ENCODE results near the gene MKLN1. TPM values are rescaled to one million over a fixed set of nuclear protein-coding genes. Genes with fewer than 3 reads are reported as not detected.

MKLN1 gene
- total RNA-seq, 3 donors from 2014 or later (not counting 1 experiment from before 2014, with no cell fraction given), result 59.1 to 79.6 (median 65.0) TPM

- Mint-ChIP-seq H3K36me3 (no peaks in the 10 kb centered on the region), H3K27me3 (ENCODE audit: low read depth in 2 of 2) (no peaks in the 10 kb centered on the region), H3K27ac (no peak overlapping the region), H3K9me3 (no peaks in the 10 kb centered on the region), H3K4me3 (no peak overlapping the region), H3K4me1 (peaks cover 37% of the 10 kb centered on the region in 2 donors)
- Histone ChIP-seq H3K4me3 (ENCODE audit: low read length) (no peak overlapping the region), H3K36me3 (ENCODE audit: control insufficient read depth, insufficient read depth, low read length) (peaks cover 2% of the 10 kb centered on the region), H3K9me3 (ENCODE audit: control insufficient read depth, insufficient read depth, low read length) (no peaks in the 10 kb centered on the region), H3K27me3 (ENCODE audit: control insufficient read depth, insufficient read depth, low read length) (no peaks in the 10 kb centered on the region), H3K27ac (ENCODE audit: low read length) (no peak overlapping the region), H3K4me1 (ENCODE audit: control insufficient read depth, insufficient read depth, low read length) (no peaks in the 10 kb centered on the region)
- WGBS (ENCODE audit: insufficient coverage), result no CpG with 5 or more reads among the region's 1 CpG
- no peak for ATAC-seq
- TF ChIP-seq CTCF (IDR thresholded peaks at IDR 0.05), result no peak
- intact Hi-C loops (cut with micrococcal nuclease), result no loop called here
- no peak for DNase-seq
These were observed 60.5 kb downstream of the MKLN1 start for GRCh38 chr7:131388126-131388525.

GRCh38 chr7:131390275-131390674, 62.6 kb downstream of the MKLN1 start:
- TF ChIP-seq CTCF (IDR thresholded peaks at IDR 0.05), result no peak
- intact Hi-C loops (cut with micrococcal nuclease), result no loop called here
- no CpG with 5 or more reads among the region's 1 CpG for WGBS (ENCODE audit: insufficient coverage)

GRCh38 chr7:131391145-131391544, 63.5 kb downstream of the MKLN1 start:
- no peak overlapping the region for H3K27ac Mint-ChIP-seq
- intact Hi-C loops (cut with micrococcal nuclease), result no loop called here
- H3K4me3 ChIP-seq (ENCODE audit: low read length), result no peak overlapping the region

More at GRCh38 chr7:131390275-131390674, 62.6 kb downstream of the MKLN1 start:
- H3K27ac ChIP-seq (ENCODE audit: low read length), result no peak overlapping the region
- H3K36me3 Mint-ChIP-seq, result no peaks in the 10 kb centered on the region
- peaks cover 2% of the 10 kb centered on the region for H3K36me3 ChIP-seq (ENCODE audit: control insufficient read depth, insufficient read depth, low read length)
- no peak overlapping the region for H3K4me3 Mint-ChIP-seq
- H3K4me1 ChIP-seq (ENCODE audit: control insufficient read depth, insufficient read depth, low read length), result no peaks in the 10 kb centered on the region
- no peaks in the 10 kb centered on the region for H3K9me3 ChIP-seq (ENCODE audit: control insufficient read depth, insufficient read depth, low read length)
- H3K4me1 Mint-ChIP-seq, result peaks cover 18 to 24% of the 10 kb centered on the region in 2 donors
- no peak for ATAC-seq
- H3K27ac Mint-ChIP-seq, result no peak overlapping the region
- no peak overlapping the region for H3K4me3 ChIP-seq (ENCODE audit: low read length)
- no peak for DNase-seq
- no peaks in the 10 kb centered on the region for H3K9me3 Mint-ChIP-seq
- no peaks in the 10 kb centered on the region for H3K27me3 Mint-ChIP-seq (ENCODE audit: low read depth in 2 of 2)
- no peaks in the 10 kb centered on the region for H3K27me3 ChIP-seq (ENCODE audit: control insufficient read depth, insufficient read depth, low read length)

More at GRCh38 chr7:131391145-131391544, 63.5 kb downstream of the MKLN1 start:
- Mint-ChIP-seq H3K4me1 (peaks cover 13 to 20% of the 10 kb centered on the region in 2 donors), H3K27me3 (ENCODE audit: low read depth in 2 of 2) (no peaks in the 10 kb centered on the region), H3K36me3 (no peaks in the 10 kb centered on the region), H3K4me3 (no peak overlapping the region), H3K9me3 (no peaks in the 10 kb centered on the region)
- no peak for ATAC-seq
- Histone ChIP-seq H3K9me3 (ENCODE audit: control insufficient read depth, insufficient read depth, low read length) (no peaks in the 10 kb centered on the region), H3K4me1 (ENCODE audit: control insufficient read depth, insufficient read depth, low read length) (no peaks in the 10 kb centered on the region), H3K36me3 (ENCODE audit: control insufficient read depth, insufficient read depth, low read length) (peaks cover 2% of the 10 kb centered on the region), H3K27me3 (ENCODE audit: control insufficient read depth, insufficient read depth, low read length) (no peaks in the 10 kb centered on the region), H3K27ac (ENCODE audit: low read length) (no peak overlapping the region)
- WGBS (ENCODE audit: insufficient coverage), result 100% methylated on average over 2 of the region's 2 CpGs
- TF ChIP-seq CTCF (IDR thresholded peaks at IDR 0.05), result no peak
- DNase-seq, result no peak
